ENCODE results near the gene SLC17A4. TPM values are rescaled to one million over a fixed set of nuclear protein-coding genes. Genes with fewer than 3 reads are reported as not detected.
"Not testable (repeated sequence)": the region's sequence is repeated elsewhere in the genome, so short reads cannot be mapped to it uniquely, and the experiment has no call there.

SLC17A4 gene
- polyA plus RNA-seq, 4 donors = 3.1 to 46.8 (median 19.9) TPM

GRCh38 chr6:25746968-25747367 is 7.6 kb upstream of the SLC17A4 start:
- Histone ChIP-seq H3K27me3 (ENCODE audit: control insufficient read depth in 3 of 3, insufficient read depth in 3 of 3, low read length in 3 of 3) (no peaks in the 10 kb centered on the region), H3K4me3 (ENCODE audit: low read depth in 1 of 3, low read length in 3 of 3) (no peak overlapping the region), H3K4me1 (ENCODE audit: control insufficient read depth in 3 of 3, insufficient read depth in 2 of 3, low read depth in 1 of 3, low read length in 2 of 3) (peaks cover 5 to 43% (median 9%) of the 10 kb centered on the region in 3 donors), H3K27ac (ENCODE audit: low read depth in 1 of 3, low read length in 2 of 3) (no peak overlapping the region), H3K36me3 (ENCODE audit: control insufficient read depth in 3 of 3, insufficient read depth in 2 of 3, low read depth in 1 of 3, low read length in 3 of 3) (no peaks in the 10 kb centered on the region), H3K9me3 (ENCODE audit: control insufficient read depth in 2 of 2, insufficient read depth in 1 of 2, low read depth in 1 of 2, low read length in 1 of 2) (no peaks in the 10 kb centered on the region)
- FAIRE-seq = no peak
- WGBS, 3 donors = 11 to 64% (median 44%) methylated on average over 1 of the region's 1 CpG
- peak in 1 of 2 donors; percentile 91 for DNase-seq

GRCh38 chr6:25747477-25747876 is 7.1 kb upstream of the SLC17A4 start:
- Histone ChIP-seq H3K36me3 (ENCODE audit: control insufficient read depth in 3 of 3, insufficient read depth in 2 of 3, low read depth in 1 of 3, low read length in 3 of 3) (no peaks in the 10 kb centered on the region), H3K4me3 (ENCODE audit: low read depth in 1 of 3, low read length in 3 of 3) (no peak overlapping the region), H3K9me3 (ENCODE audit: control insufficient read depth in 2 of 2, insufficient read depth in 1 of 2, low read depth in 1 of 2, low read length in 1 of 2) (no peaks in the 10 kb centered on the region), H3K27ac (ENCODE audit: low read depth in 1 of 3, low read length in 2 of 3) (no peak overlapping the region), H3K4me1 (ENCODE audit: control insufficient read depth in 3 of 3, insufficient read depth in 2 of 3, low read depth in 1 of 3, low read length in 2 of 3) (peaks cover 5 to 47% (median 12%) of the 10 kb centered on the region in 3 donors), H3K27me3 (ENCODE audit: control insufficient read depth in 3 of 3, insufficient read depth in 3 of 3, low read length in 3 of 3) (no peaks in the 10 kb centered on the region)
- FAIRE-seq = no peak
- WGBS, 3 donors = 46 to 76% (median 52%) methylated on average over 2 of the region's 2 CpGs
- no peak for DNase-seq

GRCh38 chr6:25748049-25748448 is 6.5 kb upstream of the SLC17A4 start:
- Histone ChIP-seq H3K27me3 (ENCODE audit: control insufficient read depth in 3 of 3, insufficient read depth in 3 of 3, low read length in 3 of 3) (no peaks in the 10 kb centered on the region), H3K27ac (ENCODE audit: low read depth in 1 of 3, low read length in 2 of 3) (no peak overlapping the region), H3K4me3 (ENCODE audit: low read depth in 1 of 3, low read length in 3 of 3) (no peak overlapping the region), H3K9me3 (ENCODE audit: control insufficient read depth in 2 of 2, insufficient read depth in 1 of 2, low read depth in 1 of 2, low read length in 1 of 2) (no peaks in the 10 kb centered on the region), H3K4me1 (ENCODE audit: control insufficient read depth in 3 of 3, insufficient read depth in 2 of 3, low read depth in 1 of 3, low read length in 2 of 3) (peaks cover 5 to 48% (median 12%) of the 10 kb centered on the region in 3 donors), H3K36me3 (ENCODE audit: control insufficient read depth in 3 of 3, insufficient read depth in 2 of 3, low read depth in 1 of 3, low read length in 3 of 3) (no peaks in the 10 kb centered on the region)
- no peak for FAIRE-seq
- no peak for DNase-seq

- DNase-seq; H3K27me3 ChIP-seq (ENCODE audit: control insufficient read depth in 3 of 3, insufficient read depth in 3 of 3, low read length in 3 of 3); H3K36me3 ChIP-seq (ENCODE audit: control insufficient read depth in 3 of 3, insufficient read depth in 2 of 3, low read depth in 1 of 3, low read length in 3 of 3); FAIRE-seq; H3K9me3 ChIP-seq (ENCODE audit: control insufficient read depth in 2 of 2, insufficient read depth in 1 of 2, low read depth in 1 of 2, low read length in 1 of 2); H3K4me3 ChIP-seq (ENCODE audit: low read depth in 1 of 3, low read length in 3 of 3): not testable (repeated sequence)
- Histone ChIP-seq H3K27ac (ENCODE audit: low read depth in 1 of 3, low read length in 2 of 3) (peak overlapping the region in 1 of 3 donors; percentile 62), H3K4me1 (ENCODE audit: control insufficient read depth in 3 of 3, insufficient read depth in 2 of 3, low read depth in 1 of 3, low read length in 2 of 3) (peaks cover 5 to 49% (median 15%) of the 10 kb centered on the region in 3 donors)
- 49 to 62% (median 54%) methylated on average over 17 of the region's 17 CpGs for WGBS, 3 donors
Observed at GRCh38 chr6:25748601-25749517, 5.7 kb upstream of the SLC17A4 start.

GRCh38 chr6:25749837-25750236 is 4.7 kb upstream of the SLC17A4 start:
- no peak for DNase-seq
- Histone ChIP-seq H3K36me3 (ENCODE audit: control insufficient read depth in 3 of 3, insufficient read depth in 2 of 3, low read depth in 1 of 3, low read length in 3 of 3) (no peaks in the 10 kb centered on the region), H3K27me3 (ENCODE audit: control insufficient read depth in 3 of 3, insufficient read depth in 3 of 3, low read length in 3 of 3) (no peaks in the 10 kb centered on the region), H3K27ac (ENCODE audit: low read depth in 1 of 3, low read length in 2 of 3) (peak overlapping the region in 2 of 3 donors; percentile 11 to 65), H3K4me3 (ENCODE audit: low read depth in 1 of 3, low read length in 3 of 3) (no peak overlapping the region), H3K9me3 (ENCODE audit: control insufficient read depth in 2 of 2, insufficient read depth in 1 of 2, low read depth in 1 of 2, low read length in 1 of 2) (no peaks in the 10 kb centered on the region), H3K4me1 (ENCODE audit: control insufficient read depth in 3 of 3, insufficient read depth in 2 of 3, low read depth in 1 of 3, low read length in 2 of 3) (peaks cover 5 to 55% (median 16%) of the 10 kb centered on the region in 3 donors)
- 37 to 44% (median 43%) methylated on average over 2 of the region's 2 CpGs for WGBS, 3 donors
- no peak for FAIRE-seq

GRCh38 chr6:25750906-25751305 is 3.6 kb upstream of the SLC17A4 start:
- peak; percentile 65 for FAIRE-seq
- DNase-seq = peak; percentile 71 to 90
- 12 to 38% (median 28%) methylated on average over 3 of the region's 3 CpGs for WGBS, 3 donors

GRCh38 chr6:25753079-25753478 is 1.5 kb upstream of the SLC17A4 start:
- Histone ChIP-seq H3K36me3 (ENCODE audit: control insufficient read depth in 3 of 3, insufficient read depth in 2 of 3, low read depth in 1 of 3, low read length in 3 of 3) (peaks cover 0 to 3% (median 0%) of the 10 kb centered on the region in 3 donors), H3K27ac (ENCODE audit: low read depth in 1 of 3, low read length in 2 of 3) (no peak overlapping the region), H3K9me3 (ENCODE audit: control insufficient read depth in 2 of 2, insufficient read depth in 1 of 2, low read depth in 1 of 2, low read length in 1 of 2) (no peaks in the 10 kb centered on the region), H3K4me1 (ENCODE audit: control insufficient read depth in 3 of 3, insufficient read depth in 2 of 3, low read depth in 1 of 3, low read length in 2 of 3) (peaks cover 5 to 65% (median 15%) of the 10 kb centered on the region in 3 donors), H3K27me3 (ENCODE audit: control insufficient read depth in 3 of 3, insufficient read depth in 3 of 3, low read length in 3 of 3) (no peaks in the 10 kb centered on the region), H3K4me3 (ENCODE audit: low read depth in 1 of 3, low read length in 3 of 3) (no peak overlapping the region)
- DNase-seq (peak in 1 of 2 donors; percentile 25), FAIRE-seq (no peak)

More at GRCh38 chr6:25750906-25751305, 3.6 kb upstream of the SLC17A4 start:
- H3K27me3 ChIP-seq (ENCODE audit: control insufficient read depth in 3 of 3, insufficient read depth in 3 of 3, low read length in 3 of 3) = no peaks in the 10 kb centered on the region
- no peaks in the 10 kb centered on the region for H3K36me3 ChIP-seq (ENCODE audit: control insufficient read depth in 3 of 3, insufficient read depth in 2 of 3, low read depth in 1 of 3, low read length in 3 of 3)
- H3K9me3 ChIP-seq (ENCODE audit: control insufficient read depth in 2 of 2, insufficient read depth in 1 of 2, low read depth in 1 of 2, low read length in 1 of 2) = no peaks in the 10 kb centered on the region
- peak overlapping the region in 2 of 3 donors; percentile 65 to 76 for H3K27ac ChIP-seq (ENCODE audit: low read depth in 1 of 3, low read length in 2 of 3)
- peaks cover 5 to 53% (median 16%) of the 10 kb centered on the region in 3 donors for H3K4me1 ChIP-seq (ENCODE audit: control insufficient read depth in 3 of 3, insufficient read depth in 2 of 3, low read depth in 1 of 3, low read length in 2 of 3)
- H3K4me3 ChIP-seq (ENCODE audit: low read depth in 1 of 3, low read length in 3 of 3) = no peak overlapping the region

- peak overlapping the region; percentile 27 to 81 (median 32) for H3K27ac ChIP-seq (ENCODE audit: low read depth in 1 of 3, low read length in 2 of 3)
- H3K27me3 ChIP-seq (ENCODE audit: control insufficient read depth in 3 of 3, insufficient read depth in 3 of 3, low read length in 3 of 3) = no peaks in the 10 kb centered on the region
- H3K36me3 ChIP-seq (ENCODE audit: control insufficient read depth in 3 of 3, insufficient read depth in 2 of 3, low read depth in 1 of 3, low read length in 3 of 3) = peaks cover 0 to 3% (median 0%) of the 10 kb centered on the region in 3 donors
- H3K9me3 ChIP-seq (ENCODE audit: control insufficient read depth in 2 of 2, insufficient read depth in 1 of 2, low read depth in 1 of 2, low read length in 1 of 2) = no peaks in the 10 kb centered on the region
- 41 to 73% (median 70%) methylated on average over 1 of the region's 1 CpG for WGBS, 3 donors
- peak; percentile 29 to 53 for DNase-seq
- peak overlapping the region in 2 of 3 donors; percentile 54 to 66 for H3K4me3 ChIP-seq (ENCODE audit: low read depth in 1 of 3, low read length in 3 of 3)
- no peak for FAIRE-seq
- peaks cover 2 to 49% (median 12%) of the 10 kb centered on the region in 3 donors for H3K4me1 ChIP-seq (ENCODE audit: control insufficient read depth in 3 of 3, insufficient read depth in 2 of 3, low read depth in 1 of 3, low read length in 2 of 3)
Observed at GRCh38 chr6:25755483-25755882, 941 bp downstream of the SLC17A4 start.
